H1 (cell line): Measurements from ENCODE around the gene ALG14. TPM values are rescaled to one million over a fixed set of nuclear protein-coding genes. Genes with fewer than 3 reads are reported as not detected.

Experiments used
- CTCF ChIA-PET: fragments of 300-600 bp; sonication (Branson Sonifier 250); formaldehyde crosslinking; loops from one replicate; lab custom pipeline; 2021; ENCODE audit not compliant: partially characterized antibody; lab: Charles Lee
- POLR2A ChIA-PET: fragments of 300-600 bp; sonication (Branson Sonifier 250); formaldehyde crosslinking; loops from one replicate; lab custom pipeline; 2021; ENCODE audit warnings: inconsistent platforms; ENCODE audit not compliant: partially characterized antibody; lab: Charles Lee
- DNase-seq, 2 experiments: peaks; one replicate each; pipeline versions ENCODE4 v3.0.0 to v3.0.0-alpha.2; 2010 to 2022; ENCODE audit warnings: low spot score in 2 of 2, low read depth in 1 of 2, mixed read lengths in 1 of 2
- FAIRE-seq: peaks from 2 replicates; lab custom pipeline; 2011; peaks lifted over from hg19 to GRCh38; lab: Jason Lieb, UNC
- H2AFZ ChIP-seq: 2 replicates; pipeline ENCODE4 v1.8.1; 2012; ENCODE audit warnings: low read length, inconsistent platforms
- H2AK5ac ChIP-seq: 2 replicates; pipeline ENCODE4 v1.6.1; 2013; ENCODE audit warnings: low read depth, low read length
- H2BK120ac ChIP-seq: replicated peaks from 2 replicates; pipeline ENCODE3; 2013; ENCODE audit warnings: low read depth, low read length, inconsistent platforms
- H2BK12ac ChIP-seq: 2 replicates; pipeline ENCODE4 v1.6.1; 2013; ENCODE audit warnings: low read depth, low read length
- H2BK15ac ChIP-seq: 2 replicates; pipeline ENCODE4 v1.6.1; 2013; ENCODE audit warnings: low read length
- H2BK20ac ChIP-seq: 2 replicates; pipeline ENCODE4 v1.6.1; 2013; ENCODE audit warnings: low read length
- H2BK5ac ChIP-seq: 2 replicates; pipeline ENCODE4 v1.6.1; 2013; ENCODE audit warnings: low read depth, low read length
- H3K14ac ChIP-seq: 2 replicates; pipeline ENCODE4 v1.6.1; 2013; ENCODE audit warnings: inconsistent platforms; ENCODE audit not compliant: insufficient read length
- H3K18ac ChIP-seq: 2 replicates; pipeline ENCODE4 v1.6.1; 2013; ENCODE audit warnings: low read length; ENCODE audit errors: extremely low read depth
- H3K23ac ChIP-seq: 2 replicates; pipeline ENCODE4 v1.6.1; 2013; ENCODE audit warnings: inconsistent platforms; ENCODE audit not compliant: insufficient read length
- H3K23me2 ChIP-seq: 2 replicates; pipeline ENCODE4 v1.6.1; 2013; ENCODE audit warnings: low read depth, low read length
- H3K27ac ChIP-seq: 2 replicates; pipeline ENCODE4 v1.6.1; 2011; ENCODE audit warnings: low read depth, low read length, inconsistent platforms
- H3K27me3 ChIP-seq, 4 experiments: replicated peaks in 1 of 4; 1 replicate in 1 of 4; 2 replicates in 3 of 4; pipeline versions ENCODE4 v1.6.1 to v1.8.1; 2011 to 2013; ENCODE audit warnings: low read length in 3 of 4, mild to moderate bottlenecking in 3 of 4, inconsistent platforms in 2 of 4, mixed read lengths in 2 of 4, moderate library complexity in 1 of 4; ENCODE audit not compliant: control insufficient read depth in 3 of 4, insufficient read depth in 3 of 4; ENCODE audit errors: extremely low read depth in 1 of 4
- H3K36me3 ChIP-seq, 4 experiments: 2 replicates each; pipeline versions ENCODE4 v1.6.1 to v1.8.1; 2011 to 2013; ENCODE audit warnings: mild to moderate bottlenecking in 4 of 4, low read length in 3 of 4, moderate library complexity in 2 of 4, control low read depth in 1 of 4, inconsistent platforms in 1 of 4; ENCODE audit not compliant: insufficient read depth in 4 of 4, control insufficient read depth in 2 of 4
- H3K4ac ChIP-seq: replicated peaks from 2 replicates; pipeline ENCODE3; 2013; ENCODE audit warnings: low read length, low read depth, mixed read lengths, inconsistent platforms; ENCODE audit not compliant: insufficient read length
- H3K4me1 ChIP-seq, 4 experiments: replicated peaks in 1 of 4; 1 replicate in 1 of 4; 2 replicates in 3 of 4; pipeline versions ENCODE4 v1.6.1 to v1.8.1; 2011 to 2013; ENCODE audit warnings: low read length in 3 of 4, inconsistent platforms in 2 of 4, mixed read lengths in 1 of 4; ENCODE audit not compliant: insufficient read depth in 4 of 4, control insufficient read depth in 3 of 4
- H3K4me2 ChIP-seq, 2 experiments: 2 replicates each; pipeline versions ENCODE4 v1.6.1 to v1.8.1; 2011 to 2013; ENCODE audit warnings: low read depth in 2 of 2, low read length in 2 of 2, control low read depth in 1 of 2, inconsistent platforms in 1 of 2, mild to moderate bottlenecking in 1 of 2; ENCODE audit not compliant: insufficient read depth in 1 of 2
- H3K4me3 ChIP-seq, 4 experiments: fragments of 200-600, 300-600 bp in 1 of 4; sonication (generic), shearing (Covaris generic), sonication (Bioruptor Twin) in 1 of 4; 2 replicates each; pipeline versions ENCODE4 v1.5.1 to v1.8.1; 2011 to 2016; ENCODE audit warnings: low read length in 4 of 4, low read depth in 3 of 4, control low read depth in 2 of 4, inconsistent platforms in 2 of 4, mild to moderate bottlenecking in 2 of 4, mixed read lengths in 1 of 4, moderate library complexity in 1 of 4; ENCODE audit not compliant: insufficient read depth in 2 of 4; ENCODE audit errors: extremely low read depth in 1 of 4
- H3K56ac ChIP-seq: replicated peaks from 2 replicates; pipeline ENCODE3; 2013; ENCODE audit warnings: low read depth, mild to moderate bottlenecking, mixed read lengths, low read length, inconsistent platforms; ENCODE audit not compliant: insufficient read length
- H3K79me1 ChIP-seq: 2 replicates; pipeline ENCODE4 v1.6.1; 2013; ENCODE audit warnings: low read depth, low read length, control low read depth
- H3K79me2 ChIP-seq, 2 experiments: 2 replicates each; pipeline versions ENCODE4 v1.6.1 to v1.8.1; 2012 to 2013; ENCODE audit warnings: low read length in 2 of 2, mild to moderate bottlenecking in 2 of 2, inconsistent platforms in 1 of 2; ENCODE audit not compliant: insufficient read depth in 2 of 2, control insufficient read depth in 1 of 2
- H3K9ac ChIP-seq, 4 experiments: replicated peaks in 1 of 4; 1 replicate in 1 of 4; 2 replicates in 3 of 4; pipeline versions ENCODE4 v1.6.1 to v1.8.1; 2011 to 2013; ENCODE audit warnings: low read depth in 3 of 4, low read length in 3 of 4, control low read depth in 2 of 4, mild to moderate bottlenecking in 2 of 4, moderate library complexity in 2 of 4, inconsistent platforms in 1 of 4; ENCODE audit errors: extremely low read depth in 1 of 4
- H3K9me3 ChIP-seq, 2 experiments: 2 replicates each; pipeline versions ENCODE4 v1.6.1 to v1.8.1; 2012 to 2013; ENCODE audit warnings: mild to moderate bottlenecking in 2 of 2, moderate library complexity in 2 of 2, control low read depth in 1 of 2, inconsistent platforms in 1 of 2, low read depth in 1 of 2, low read length in 1 of 2, mixed read lengths in 1 of 2; ENCODE audit not compliant: insufficient read depth in 2 of 2
- H4K20me1 ChIP-seq, 2 experiments: replicated peaks in 1 of 2; 2 replicates each; pipeline versions ENCODE3 to v1.8.1; 2011 to 2013; ENCODE audit warnings: inconsistent platforms in 2 of 2, low read length in 2 of 2, mild to moderate bottlenecking in 1 of 2; ENCODE audit not compliant: insufficient read depth in 2 of 2, control insufficient read depth in 1 of 2
- H4K5ac ChIP-seq: 2 replicates; pipeline ENCODE4 v1.6.1; 2013; ENCODE audit warnings: low read length, low read depth, mixed read lengths, inconsistent platforms; ENCODE audit not compliant: insufficient read length
- H4K8ac ChIP-seq: 2 replicates; pipeline ENCODE4 v1.8.0; 2013; ENCODE audit warnings: mild to moderate bottlenecking, moderate library complexity, low read length, inconsistent platforms; ENCODE audit not compliant: insufficient read depth; ENCODE audit errors: extremely low read depth
- H4K91ac ChIP-seq: replicated peaks from 2 replicates; pipeline ENCODE3; 2013; ENCODE audit warnings: low read length, mixed read lengths, inconsistent platforms; ENCODE audit not compliant: insufficient read length
- PHF8 ChIP-seq: fragments of 200-600 bp; sonication (generic); conservative IDR thresholded peaks from 2 replicates; pipeline ENCODE4 v1.7.1; 2012; ENCODE audit warnings: low read depth, mild to moderate bottlenecking, inconsistent platforms, low read length, moderate library complexity
- RXRA ChIP-seq: IDR thresholded peaks from 2 replicates; pipeline ENCODE4 v1.6.1; 2011; ENCODE audit warnings: low read depth, mild to moderate bottlenecking, low read length, moderate library complexity; ENCODE audit not compliant: insufficient read depth
- SIRT6 ChIP-seq: IDR thresholded peaks from one replicate; pipeline ENCODE4 v1.7.1; 2012; ENCODE audit warnings: low read length, inconsistent platforms
- whole genome bisulfite sequencing, 2 experiments: shearing (Covaris generic) in 1 of 2; methylation state at CpG; one replicate each; pipeline versions ENCODE4 v1.1.6 to v1.1.7; 2013 to 2015; ENCODE audit warnings: low lambda C conversion rate in 2 of 2, mixed read lengths in 2 of 2, inconsistent platforms in 1 of 2, low coverage in 1 of 2, missing lambda C conversion rate in 1 of 2; ENCODE audit not compliant: insufficient replicate concordance in 2 of 2, insufficient coverage in 1 of 2, insufficient read length in 1 of 2; ENCODE audit errors: extremely low coverage in 1 of 2, missing lambda C conversion rate in 1 of 2; 5-methylcytosine and 5-hydroxymethylcytosine counted together
- polyA plus RNA-seq, 7 experiments: library from polyadenylated mRNA; depleted of rRNA in 3 of 7; stranded (reverse) in 5 of 7; unstranded in 2 of 7; fragments of >200 nt in 5 of 7; fragments of 200-250 nt in 2 of 7; gene quantifications; 1 replicate in 5 of 7; 2 replicates in 1 of 7; 4 replicates in 1 of 7; pipeline versions ENCODE4 v1.2.1 to v1.2.3, GENCODE V29; 2011 to 2013; ENCODE audit warnings: missing spikeins in 2 of 7, mixed read lengths in 2 of 7
- total RNA-seq: library from RNA; stranded (reverse); fragmentation: NEBNext Ultra II Directional; extraction: Animal tissue kit (Norgen Biotek cat#: 25700); gene quantifications from 2 replicates; pipeline ENCODE4 v1.2.1, GENCODE V29; 2021

The ALG14 gene
- total and polyA plus RNA-seq, 2 of the 8 experiments (the other 6 are each of a cell fraction or from before 2014, with no cell fraction given) = 0.95 to 1.3 TPM

- H3K18ac ChIP-seq = no peak overlapping the region
- no peak overlapping the region for H2BK12ac ChIP-seq
- no peak overlapping the region for H3K23ac ChIP-seq
- ChIA-PET CTCF (interaction anchor here (1.1 kb wide), 1 partner anchor 31 kb away, joined by 5 read pairs; no protein-coding TSS in a partner anchor), POLR2A (interaction anchor here (0.9 to 1.2 kb wide), 2 partner anchors 13 to 16 kb away, joined by 3 read pairs; no protein-coding TSS in a partner anchor)
- WGBS, 2 experiments = 87% methylated on average over 3 of the region's 3 CpGs; no CpG with 5 or more reads in 1 of the 2 experiments
- no peaks in the 10 kb centered on the region for H3K36me3 ChIP-seq
- H3K79me2 ChIP-seq = no peaks in the 10 kb centered on the region
- no peaks in the 10 kb centered on the region for H3K9me3 ChIP-seq
- H3K4me3 ChIP-seq = no peak overlapping the region
- FAIRE-seq (no peak), DNase-seq (no peak)
- no peak overlapping the region for H3K14ac ChIP-seq
- H3K27ac ChIP-seq = no peak overlapping the region
- no peak overlapping the region for H3K9ac ChIP-seq
- H3K79me1 ChIP-seq = no peaks in the 10 kb centered on the region
- no peaks in the 10 kb centered on the region for H4K20me1 ChIP-seq
- no peak overlapping the region for H2BK120ac ChIP-seq
- H2BK15ac ChIP-seq = no peak overlapping the region
- H3K4me2 ChIP-seq = no peak overlapping the region
- H2BK5ac ChIP-seq = no peak overlapping the region
- H2BK20ac ChIP-seq = no peak overlapping the region
- H4K8ac ChIP-seq = no peak overlapping the region
- H2AK5ac ChIP-seq = no peak overlapping the region
- H3K56ac ChIP-seq = no peak overlapping the region
- no peak overlapping the region for H2AFZ ChIP-seq
- H3K23me2 ChIP-seq = no peaks in the 10 kb centered on the region
- H4K5ac ChIP-seq = no peak overlapping the region
- peaks cover 2 to 12% (median 10%) of the 10 kb centered on the region in 4 experiments; a peak in 4 of 7 replicates for H3K4me1 ChIP-seq
- H4K91ac ChIP-seq = no peak overlapping the region
- H3K4ac ChIP-seq = no peak overlapping the region
- no peaks in the 10 kb centered on the region for H3K27me3 ChIP-seq
- TF ChIP-seq RXRA = no peak
- no peak for TF ChIP-seq SIRT6
- no peak for TF ChIP-seq PHF8
Observed at GRCh38 chr1:94940738-94941137, 132.0 kb downstream of the ALG14 start.
